Measurements from ENCODE around the gene GNG13.

- no peak for TF ChIP-seq CTCF (IDR thresholded peaks at IDR 0.05)
- no peak for TF ChIP-seq EZH2 (IDR thresholded peaks at IDR 0.05)
- TF ChIP-seq EZH2phosphoT487 (IDR thresholded peaks at IDR 0.05): no peak
Measured at GRCh38 chr16:750485-750884, 50.0 kb downstream of the GNG13 start.
